ENCODE measurements around the gene LDAF1.

GRCh38 chr16:21162661-21163151 is 4.2 kb downstream of the LDAF1 start:
- TF ChIP-seq CTCF (IDR thresholded peaks at IDR 0.05) (no peak), POLR2A (IDR thresholded peaks at IDR 0.05) (no peak)
